GM23338 (cell line): ENCODE data around the gene CACNA1B. TPM values are rescaled to one million over a fixed set of nuclear protein-coding genes. Genes with fewer than 3 reads are reported as not detected.

ENCODE experiments used
- ATAC-seq: fragments of 200-7000 bp; cut with Tn5 transposase; 3 replicates; pipeline ENCODE4 v1.9.1; 2020
- DNase-seq: peaks from one replicate; pipeline ENCODE4 v3.0.0-alpha.2; 2015; ENCODE audit warnings: low spot score
- H2AFZ ChIP-seq: fragments of 200-600 bp; sonication (generic); 2 replicates; pipeline ENCODE4 v1.8.0; 2016; ENCODE audit warnings: antibody characterized with exemption, mild to moderate bottlenecking, moderate library complexity
- H3F3A ChIP-seq: fragments of 200-600 bp; sonication (generic); replicated peaks from 2 replicates; pipeline ENCODE4 v1.8.0; 2017; ENCODE audit warnings: antibody characterized with exemption, mixed run types, low read depth
- H3K27ac ChIP-seq: fragments of 200-600 bp; sonication (generic); 2 replicates; pipeline ENCODE4 v1.6.1; 2016; ENCODE audit warnings: low read depth
- H3K27me3 ChIP-seq: fragments of 200-600 bp; sonication (generic); 2 replicates; pipeline ENCODE4 v1.8.0; 2016; ENCODE audit warnings: mild to moderate bottlenecking, mixed run types, moderate library complexity; ENCODE audit not compliant: insufficient read depth
- H3K36me3 ChIP-seq: fragments of 200-600 bp; sonication (generic); 2 replicates; pipeline ENCODE4 v1.8.0; 2016; ENCODE audit warnings: mild to moderate bottlenecking; ENCODE audit not compliant: insufficient read depth
- H3K4me1 ChIP-seq: fragments of 200-600 bp; sonication (generic); 2 replicates; pipeline ENCODE4 v1.8.0; 2016; ENCODE audit warnings: mild to moderate bottlenecking, moderate library complexity; ENCODE audit not compliant: insufficient read depth
- H3K4me2 ChIP-seq: fragments of 200-600 bp; sonication (generic); 2 replicates; pipeline ENCODE4 v1.7.1; 2017; ENCODE audit warnings: mixed run types
- H3K4me3 ChIP-seq: fragments of 200-600 bp; sonication (generic); 2 replicates; pipeline ENCODE4 v1.6.1; 2016; ENCODE audit warnings: mixed run types
- H3K79me2 ChIP-seq: fragments of 200-600 bp; sonication (generic); replicated peaks from 2 replicates; pipeline ENCODE4 v1.8.0; 2017; ENCODE audit warnings: mild to moderate bottlenecking; ENCODE audit not compliant: insufficient read depth
- H3K9me2 ChIP-seq: fragments of 200-600 bp; sonication (generic); 2 replicates; pipeline ENCODE4 v1.8.0; 2017; ENCODE audit not compliant: insufficient read depth
- H4K20me1 ChIP-seq: fragments of 200-600 bp; sonication (generic); replicated peaks from 2 replicates; pipeline ENCODE4 v1.8.0; 2017; ENCODE audit warnings: mild to moderate bottlenecking; ENCODE audit not compliant: insufficient read depth
- H3K27ac Mint-ChIP-seq: 2 replicates; pipeline ENCODE4 v1.8.0; 2020; ENCODE audit warnings: inconsistent platforms, mild to moderate bottlenecking, moderate library complexity, mixed read lengths
- H3K27me3 Mint-ChIP-seq: 3 replicates; pipeline ENCODE4 v1.8.0; 2022; ENCODE audit warnings: low read depth, mild to moderate bottlenecking, moderate library complexity, mixed read lengths, inconsistent platforms; ENCODE audit not compliant: insufficient read depth, poor library complexity
- H3K36me3 Mint-ChIP-seq: 3 replicates; pipeline ENCODE4 v1.8.0; 2021; ENCODE audit warnings: low read depth, mild to moderate bottlenecking, inconsistent platforms, moderate library complexity, mixed read lengths
- H3K4me1 Mint-ChIP-seq: 3 replicates; pipeline ENCODE4 v1.8.0; 2020; ENCODE audit warnings: mild to moderate bottlenecking, inconsistent platforms, mixed read lengths
- H3K4me3 Mint-ChIP-seq: 3 replicates; pipeline ENCODE4 v1.8.0; 2021; ENCODE audit warnings: moderate library complexity, mild to moderate bottlenecking, inconsistent platforms, mixed read lengths
- H3K9me3 Mint-ChIP-seq: 3 replicates; pipeline ENCODE4 v1.8.0; 2020; ENCODE audit warnings: moderate library complexity, mild to moderate bottlenecking, inconsistent platforms, mixed read lengths
- CTCF ChIP-seq, 2 experiments: fragments of 200-600 bp in 1 of 2; sonication (generic) in 1 of 2; conservative IDR thresholded peaks; 2 replicates each; pipeline versions ENCODE4 v1.5.1 to v1.6.1; 2016 to 2017; ENCODE audit warnings: antibody characterized with exemption in 2 of 2, low read depth in 2 of 2, mild to moderate bottlenecking in 2 of 2, moderate library complexity in 1 of 2
- EZH2 ChIP-seq: fragments of 200-600 bp; sonication (generic); IDR thresholded peaks from one replicate; pipeline ENCODE4 v1.8.0; 2017; ENCODE audit warnings: antibody characterized with exemption, mild to moderate bottlenecking, low read depth; ENCODE audit not compliant: unreplicated experiment
- NANOG ChIP-seq: IDR thresholded peaks from 2 replicates; pipeline ENCODE4 v1.6.1; 2016; ENCODE audit warnings: antibody characterized with exemption, borderline replicate concordance
- REST ChIP-seq: IDR thresholded peaks from one replicate; pipeline ENCODE4 v1.6.1; 2018; ENCODE audit warnings: antibody characterized with exemption; ENCODE audit not compliant: unreplicated experiment
- ZNF114 ChIP-seq: fragments of 250-450 bp; sonication (Bioruptor Pico); IDR thresholded peaks from 2 replicates; pipeline ENCODE4 v1.5.0; 2020; ENCODE audit warnings: mild to moderate bottlenecking, moderate library complexity
- ZNF331 ChIP-seq: fragments of 250-450 bp; sonication (Bioruptor Pico); IDR thresholded peaks from 2 replicates; pipeline ENCODE4 v1.5.0; 2020; ENCODE audit warnings: low read depth, mild to moderate bottlenecking, moderate library complexity
- polyA plus RNA-seq: library from polyadenylated mRNA; unstranded; fragments of >200 nt; fragmentation: Nextera tagmentation; extraction: Ambion mirVana; gene quantifications from 2 replicates; pipeline ENCODE4 v1.2.1, GENCODE V29; 2016
- total RNA-seq: library from RNA; depleted of rRNA; stranded (reverse); fragments of >200 nt; shearing (Covaris generic); gene quantifications from 2 replicates; pipeline ENCODE4 v1.2.3, GENCODE V29; 2014

Gene CACNA1B
- total and polyA plus RNA-seq, 2 experiments from 2014 or later, result 1.1 to 10.4 TPM

GRCh38 chr9:138060881-138061280 is 183.3 kb downstream of the CACNA1B start (continued):
- no peak for TF ChIP-seq CTCF (conservative IDR thresholded peaks at IDR 0.05; ENCODE audit: low read depth in 2 of 2)
- TF ChIP-seq ZNF331, result no peak

- H3K27ac Mint-ChIP-seq, result 0 out of 2 replicates have a peak overlapping the region, but pooled peaks have one; percentile 50
- DNase-seq, result no peak
- H3K79me2 ChIP-seq, result no peaks in the 10 kb centered on the region
- H3K9me3 Mint-ChIP-seq, result no peaks in the 10 kb centered on the region
- H3F3A ChIP-seq, result no peaks in the 10 kb centered on the region
- H3K4me3 ChIP-seq, result no peak overlapping the region
- no peak overlapping the region for H3K4me2 ChIP-seq
- peaks cover 11% of the 10 kb centered on the region for H3K4me1 Mint-ChIP-seq
- H2AFZ ChIP-seq, result no peak overlapping the region
- H3K36me3 ChIP-seq, result peaks cover 7% of the 10 kb centered on the region; the same call in 1 of the 2 replicates
- TF ChIP-seq CTCF (conservative IDR thresholded peaks at IDR 0.05; ENCODE audit: low read depth in 2 of 2) (peak in 1 of 2 experiments; percentile 25; a peak in 3 of 4 replicates), EZH2 (no peak)
- H3K27me3 Mint-ChIP-seq, result peaks cover 5% of the 10 kb centered on the region
- peak; percentile 59 for ATAC-seq
- peaks cover 62% of the 10 kb centered on the region for H3K36me3 Mint-ChIP-seq
- no peak overlapping the region for H3K4me3 Mint-ChIP-seq
- H3K9me2 ChIP-seq, result no peaks in the 10 kb centered on the region
- H3K4me1 ChIP-seq, result no peaks in the 10 kb centered on the region
- no peaks in the 10 kb centered on the region for H3K27me3 ChIP-seq
- no peak overlapping the region for H3K27ac ChIP-seq
- H4K20me1 ChIP-seq, result no peaks in the 10 kb centered on the region
These were observed 184.0 kb downstream of the CACNA1B start for GRCh38 chr9:138061631-138062030.

GRCh38 chr9:138062196-138062595 is 184.6 kb downstream of the CACNA1B start:
- no peaks in the 10 kb centered on the region for H3K9me3 Mint-ChIP-seq
- H3K4me3 Mint-ChIP-seq, result no peak overlapping the region
- Histone ChIP-seq H3K9me2 (no peaks in the 10 kb centered on the region), H3K36me3 (peaks cover 7% of the 10 kb centered on the region; the same call in 1 of the 2 replicates), H3K79me2 (no peaks in the 10 kb centered on the region), H3K4me3 (no peak overlapping the region), H3K27ac (no peak overlapping the region), H3K4me2 (no peak overlapping the region), H4K20me1 (no peaks in the 10 kb centered on the region), H2AFZ (no peak overlapping the region), H3F3A (no peaks in the 10 kb centered on the region), H3K27me3 (no peaks in the 10 kb centered on the region), H3K4me1 (no peaks in the 10 kb centered on the region)
- H3K27me3 Mint-ChIP-seq, result peaks cover 5% of the 10 kb centered on the region
- peak overlapping the region; percentile 50; the same call in 1 of the 2 replicates for H3K27ac Mint-ChIP-seq
- peaks cover 60% of the 10 kb centered on the region for H3K36me3 Mint-ChIP-seq
- TF ChIP-seq REST (no peak), NANOG (no peak), ZNF331 (no peak), ZNF114 (CRISPR knock-in tag) (no peak)
- no peak for DNase-seq
- peaks cover 11% of the 10 kb centered on the region for H3K4me1 Mint-ChIP-seq
- no peak for ATAC-seq
